PC-3 (cell line): Measurements from ENCODE around the gene FBXO30. TPM values are rescaled to one million over a fixed set of nuclear protein-coding genes. Genes with fewer than 3 reads are reported as not detected.

Source experiments
- ATAC-seq: fragments of 200-7000 bp; cut with Tn5 transposase; 2 replicates; pipeline ENCODE4 v1.9.1; 2020; ENCODE audit warnings: mild to moderate bottlenecking, moderate library complexity
- BruUV-seq: library from RNA; stranded (reverse); fragments of 400-500 nt; replicated peaks from 2 replicates; lab custom pipeline; 2021; lab: Mats Ljungman, UMichigan
- CTCF ChIA-PET: fragments of 300-600 bp; sonication (Branson Sonifier 250); formaldehyde crosslinking; loops from one replicate; lab custom pipeline; 2022; ENCODE audit warnings: antibody characterized with exemption; lab: Charles Lee
- POLR2A ChIA-PET: fragments of 300-600 bp; sonication (Branson Sonifier 250); formaldehyde crosslinking; loops from one replicate; lab custom pipeline; 2022; ENCODE audit warnings: antibody characterized with exemption; ENCODE audit not compliant: unreplicated experiment; lab: Charles Lee
- DNase-seq: peaks from one replicate; pipeline ENCODE4 v3.0.0-alpha.2; 2015
- H2AFZ ChIP-seq: fragments of 300-600 bp; sonication (generic); 2 replicates; pipeline ENCODE4 v1.6.0; 2016; ENCODE audit warnings: antibody characterized with exemption, low read length
- H3F3A ChIP-seq: fragments of 300-600 bp; sonication (generic); one replicate; pipeline ENCODE4 v1.6.0; 2017; ENCODE audit warnings: antibody characterized with exemption, low read length, control low read depth, mild to moderate bottlenecking; ENCODE audit not compliant: unreplicated experiment
- H3K27ac ChIP-seq: fragments of 300-600 bp; sonication (generic); 2 replicates; pipeline ENCODE4 v1.5.1; 2016; ENCODE audit warnings: mild to moderate bottlenecking, low read length
- H3K27me3 ChIP-seq: fragments of 300-600 bp; sonication (generic); 2 replicates; pipeline ENCODE4 v1.6.1; 2016; ENCODE audit warnings: low read length, mixed read lengths
- H3K36me3 ChIP-seq: fragments of 300-600 bp; sonication (generic); 2 replicates; pipeline ENCODE4 v1.6.1; 2016; ENCODE audit warnings: low read depth, mixed run types, low read length, mixed read lengths
- H3K4me1 ChIP-seq: fragments of 300-600 bp; sonication (generic); 2 replicates; pipeline ENCODE4 v1.5.1; 2016; ENCODE audit warnings: low read length; ENCODE audit not compliant: insufficient read depth
- H3K4me2 ChIP-seq: fragments of 300-600 bp; sonication (generic); 2 replicates; pipeline ENCODE4 v1.6.0; 2016; ENCODE audit warnings: low read length
- H3K4me3 ChIP-seq: fragments of 300-600 bp; sonication (generic); 2 replicates; pipeline ENCODE4 v1.5.1; 2016; ENCODE audit warnings: mild to moderate bottlenecking, low read length, mixed read lengths
- H3K79me2 ChIP-seq: fragments of 300-600 bp; sonication (generic); 2 replicates; pipeline ENCODE4 v1.6.1; 2017; ENCODE audit warnings: low read length, mixed read lengths
- H3K9ac ChIP-seq: fragments of 300-600 bp; sonication (generic); 2 replicates; pipeline ENCODE4 v1.6.0; 2016; ENCODE audit warnings: mild to moderate bottlenecking, low read length
- H3K9me2 ChIP-seq: fragments of 300-600 bp; sonication (generic); replicated peaks from 2 replicates; pipeline ENCODE4 v1.6.1; 2016; ENCODE audit warnings: mixed run types, low read length, mixed read lengths
- H3K9me3 ChIP-seq: fragments of 300-600 bp; sonication (generic); 2 replicates; pipeline ENCODE4 v1.6.1; 2016; ENCODE audit warnings: low read length, mixed read lengths
- H4K20me1 ChIP-seq: fragments of 300-600 bp; sonication (generic); 2 replicates; pipeline ENCODE4 v1.6.1; 2016; ENCODE audit warnings: low read length, mixed read lengths
- EZH2 ChIP-seq: fragments of 300-600 bp; sonication (generic); IDR thresholded peaks from one replicate; pipeline ENCODE4 v1.6.1; 2017; ENCODE audit warnings: antibody characterized with exemption, mild to moderate bottlenecking, low read length; ENCODE audit not compliant: unreplicated experiment
- EZH2phosphoT487 ChIP-seq: fragments of 300-600 bp; sonication (generic); IDR thresholded peaks from 2 replicates; pipeline ENCODE4 v1.6.1; 2018; ENCODE audit warnings: mild to moderate bottlenecking, antibody characterized with exemption, low read length, borderline replicate concordance
- intact Hi-C: fragments of 100-400 bp; cut with micrococcal nuclease; formaldehyde crosslinking; loops from 2 replicates; pipeline ENCODE4 v1.9.0; 2023
- total RNA-seq: library from RNA; depleted of rRNA; stranded (reverse); fragments of >200 nt; gene quantifications from 2 replicates; pipeline ENCODE4 v1.2.3, GENCODE V29; 2014
- TF ChIP-seq, protein P1 (sequence below): fragments of 300-600 bp; sonication (generic); conservative IDR thresholded peaks from 2 replicates; pipeline ENCODE4 v1.5.1; 2017; ENCODE audit warnings: antibody characterized with exemption, low read depth, mild to moderate bottlenecking, low read length

FBXO30 gene
- total RNA-seq, 1 experiment from 2014 or later, result 2.5 TPM

DNA sequence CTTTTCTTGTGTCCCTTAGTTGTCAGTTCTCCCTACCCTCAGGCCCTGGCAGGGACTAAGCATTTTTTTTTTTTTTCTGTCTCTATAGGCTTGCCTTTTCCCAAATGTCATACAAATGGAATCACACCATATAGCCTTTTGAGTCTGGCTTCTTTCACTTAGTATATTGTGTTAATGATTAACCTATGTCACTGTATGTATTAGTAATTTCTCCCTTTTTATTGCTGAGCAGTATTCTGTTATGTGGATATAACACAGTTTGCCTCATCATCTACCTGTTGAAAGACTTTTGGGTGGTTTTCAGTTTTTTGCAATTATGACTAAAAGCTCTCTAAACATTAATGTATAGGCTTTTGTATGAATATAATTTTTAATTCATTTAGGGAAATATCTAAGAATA, 16.0 kb upstream of the FBXO30 start:
- no peak overlapping the region for H3K4me2 ChIP-seq
- H3K9ac ChIP-seq, result no peak overlapping the region
- H4K20me1 ChIP-seq, result no peaks in the 10 kb centered on the region
- no peak overlapping the region for H3K27ac ChIP-seq
- BruUV-seq, result no TSS peak
- no peak for ATAC-seq
- H3F3A ChIP-seq, result no peaks in the 10 kb centered on the region
- no peaks in the 10 kb centered on the region for H3K9me3 ChIP-seq
- DNase-seq, result no peak
- no peaks in the 10 kb centered on the region for H3K79me2 ChIP-seq
- no peaks in the 10 kb centered on the region for H3K9me2 ChIP-seq
- no peak overlapping the region for H2AFZ ChIP-seq
- TF ChIP-seq, protein P1, sequence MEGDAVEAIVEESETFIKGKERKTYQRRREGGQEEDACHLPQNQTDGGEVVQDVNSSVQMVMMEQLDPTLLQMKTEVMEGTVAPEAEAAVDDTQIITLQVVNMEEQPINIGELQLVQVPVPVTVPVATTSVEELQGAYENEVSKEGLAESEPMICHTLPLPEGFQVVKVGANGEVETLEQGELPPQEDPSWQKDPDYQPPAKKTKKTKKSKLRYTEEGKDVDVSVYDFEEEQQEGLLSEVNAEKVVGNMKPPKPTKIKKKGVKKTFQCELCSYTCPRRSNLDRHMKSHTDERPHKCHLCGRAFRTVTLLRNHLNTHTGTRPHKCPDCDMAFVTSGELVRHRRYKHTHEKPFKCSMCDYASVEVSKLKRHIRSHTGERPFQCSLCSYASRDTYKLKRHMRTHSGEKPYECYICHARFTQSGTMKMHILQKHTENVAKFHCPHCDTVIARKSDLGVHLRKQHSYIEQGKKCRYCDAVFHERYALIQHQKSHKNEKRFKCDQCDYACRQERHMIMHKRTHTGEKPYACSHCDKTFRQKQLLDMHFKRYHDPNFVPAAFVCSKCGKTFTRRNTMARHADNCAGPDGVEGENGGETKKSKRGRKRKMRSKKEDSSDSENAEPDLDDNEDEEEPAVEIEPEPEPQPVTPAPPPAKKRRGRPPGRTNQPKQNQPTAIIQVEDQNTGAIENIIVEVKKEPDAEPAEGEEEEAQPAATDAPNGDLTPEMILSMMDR, result no peak
- TF ChIP-seq EZH2phosphoT487 (no peak), EZH2 (no peak)
- CTCF ChIA-PET, result no interaction called here
- H3K4me3 ChIP-seq, result no peak overlapping the region
- no peaks in the 10 kb centered on the region for H3K4me1 ChIP-seq
- no peaks in the 10 kb centered on the region for H3K27me3 ChIP-seq
- intact Hi-C loops, result no loop called here
- POLR2A ChIA-PET, result no interaction called here
- no peaks in the 10 kb centered on the region for H3K36me3 ChIP-seq

DNA sequence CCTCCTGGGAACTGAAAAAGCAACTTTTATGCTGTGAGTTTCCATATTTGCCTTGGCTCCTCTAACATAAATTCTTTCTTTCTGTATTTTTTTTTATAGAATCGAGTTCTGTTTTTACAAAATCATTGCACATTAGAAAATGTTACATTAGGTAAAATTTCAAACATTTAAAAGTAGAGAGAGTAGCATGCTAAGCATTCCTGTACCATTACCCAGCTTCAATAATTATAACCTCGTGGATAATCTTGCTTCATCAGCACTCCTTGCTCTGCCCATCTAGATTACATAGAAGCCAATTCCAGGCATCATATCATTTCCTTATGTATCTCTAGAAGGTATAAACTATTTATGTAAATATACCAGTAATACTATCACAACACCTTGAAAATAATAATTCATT, 15.4 kb upstream of the FBXO30 start:
- BruUV-seq, result no TSS peak
- no peak for ATAC-seq
- H3K36me3 ChIP-seq, result no peaks in the 10 kb centered on the region

GRCh38 chr6:145829102-145829501, 14.5 kb upstream of the FBXO30 start:
- Histone ChIP-seq H3K9me3 (no peaks in the 10 kb centered on the region), H3K4me2 (no peak overlapping the region), H3K27me3 (no peaks in the 10 kb centered on the region), H3K4me3 (no peak overlapping the region), H3K9ac (no peak overlapping the region), H3K79me2 (no peaks in the 10 kb centered on the region), H3K27ac (no peak overlapping the region), H3K4me1 (no peaks in the 10 kb centered on the region), H3K9me2 (no peaks in the 10 kb centered on the region), H3K36me3 (no peaks in the 10 kb centered on the region), H2AFZ (no peak overlapping the region), H4K20me1 (no peaks in the 10 kb centered on the region), H3F3A (no peaks in the 10 kb centered on the region)
- ChIA-PET POLR2A (no interaction called here), CTCF (no interaction called here)
- TF ChIP-seq EZH2 (no peak), EZH2phosphoT487 (no peak)
- TF ChIP-seq, protein P1, result no peak
- BruUV-seq, result no TSS peak
- no peak for ATAC-seq
- no peak for DNase-seq
- intact Hi-C loops, result no loop called here

More for the DNA sequence above, 15.4 kb upstream of the FBXO30 start:
- H3K9me3 ChIP-seq, result no peaks in the 10 kb centered on the region
- H3K4me1 ChIP-seq, result no peaks in the 10 kb centered on the region
- H3K9me2 ChIP-seq, result no peaks in the 10 kb centered on the region
- no peak for DNase-seq
- CTCF ChIA-PET, result no interaction called here
- no peak overlapping the region for H3K4me3 ChIP-seq
- H3F3A ChIP-seq, result no peaks in the 10 kb centered on the region
- H4K20me1 ChIP-seq, result no peaks in the 10 kb centered on the region
- no peak overlapping the region for H3K9ac ChIP-seq
- no peak for TF ChIP-seq EZH2phosphoT487
- TF ChIP-seq, protein P1, result no peak
- no peak for TF ChIP-seq EZH2
- no peak overlapping the region for H3K4me2 ChIP-seq
- no peak overlapping the region for H2AFZ ChIP-seq
- no peaks in the 10 kb centered on the region for H3K27me3 ChIP-seq
- intact Hi-C loops, result no loop called here
- no peaks in the 10 kb centered on the region for H3K79me2 ChIP-seq
- no peak overlapping the region for H3K27ac ChIP-seq
- POLR2A ChIA-PET, result no interaction called here
